HUES64 (cell line): ENCODE data around the gene EWSR1.

Experiments used
- H3K27ac ChIP-seq: 2 replicates; pipeline ENCODE4 v1.7.0; 2013; ENCODE audit warnings: low read depth, low read length, inconsistent platforms
- H3K27me3 ChIP-seq: 2 replicates; pipeline ENCODE4 v1.6.1; 2013; ENCODE audit warnings: mild to moderate bottlenecking, low read length; ENCODE audit not compliant: insufficient read depth
- H3K36me3 ChIP-seq: 2 replicates; pipeline ENCODE4 v1.6.1; 2013; ENCODE audit warnings: mild to moderate bottlenecking, low read length; ENCODE audit not compliant: insufficient read depth
- H3K4me1 ChIP-seq: 2 replicates; pipeline ENCODE4 v1.6.1; 2013; ENCODE audit warnings: mild to moderate bottlenecking, low read length, moderate library complexity; ENCODE audit not compliant: insufficient read depth
- H3K4me3 ChIP-seq: 2 replicates; pipeline ENCODE4 v1.5.1; 2013; ENCODE audit warnings: mild to moderate bottlenecking, low read length, moderate library complexity
- H3K9ac ChIP-seq: 2 replicates; pipeline ENCODE4 v1.6.1; 2013; ENCODE audit warnings: mild to moderate bottlenecking, low read depth, low read length
- H3K9me3 ChIP-seq: 2 replicates; pipeline ENCODE4 v1.6.1; 2013; ENCODE audit warnings: low read depth, low read length; ENCODE audit not compliant: insufficient read depth
- WGBS: fragments of 150-250, 120-280 bp; methylation state at CpG from one replicate; pipeline ENCODE4 v1.1.7; 2013; ENCODE audit warnings: missing lambda C conversion rate; 5-methylcytosine and 5-hydroxymethylcytosine counted together

Gene EWSR1

DNA sequence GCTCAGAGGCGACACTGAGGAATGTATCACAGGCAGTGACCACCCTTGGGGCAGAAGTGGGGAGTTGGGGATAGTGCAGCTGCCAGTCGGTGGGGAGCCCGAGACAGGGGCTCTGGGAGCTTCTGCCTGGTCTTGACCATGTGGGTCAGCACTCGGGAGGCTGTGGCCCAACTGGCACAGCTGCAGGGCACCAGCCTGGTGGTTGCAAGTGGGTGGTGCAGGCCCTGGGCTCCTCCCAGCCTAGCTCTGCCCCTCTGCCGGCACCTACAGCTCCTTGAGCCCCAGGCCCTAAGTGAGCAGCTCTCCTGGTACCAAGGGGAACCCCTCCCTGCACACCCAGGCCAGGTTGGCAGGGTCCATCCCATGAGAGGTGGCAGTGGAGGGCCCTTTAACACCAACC, 60.0 kb downstream of the EWSR1 start:
- H3K27ac ChIP-seq = no peak overlapping the region
- H3K4me3 ChIP-seq = no peak overlapping the region
- 96% methylated on average over 5 of the region's 5 CpGs for WGBS
- peaks cover 5% of the 10 kb centered on the region; the same call in 1 of the 2 replicates for H3K4me1 ChIP-seq
- H3K9ac ChIP-seq = no peak overlapping the region
- peaks cover 39% of the 10 kb centered on the region for H3K36me3 ChIP-seq
- no peaks in the 10 kb centered on the region for H3K9me3 ChIP-seq
- no peaks in the 10 kb centered on the region for H3K27me3 ChIP-seq

DNA sequence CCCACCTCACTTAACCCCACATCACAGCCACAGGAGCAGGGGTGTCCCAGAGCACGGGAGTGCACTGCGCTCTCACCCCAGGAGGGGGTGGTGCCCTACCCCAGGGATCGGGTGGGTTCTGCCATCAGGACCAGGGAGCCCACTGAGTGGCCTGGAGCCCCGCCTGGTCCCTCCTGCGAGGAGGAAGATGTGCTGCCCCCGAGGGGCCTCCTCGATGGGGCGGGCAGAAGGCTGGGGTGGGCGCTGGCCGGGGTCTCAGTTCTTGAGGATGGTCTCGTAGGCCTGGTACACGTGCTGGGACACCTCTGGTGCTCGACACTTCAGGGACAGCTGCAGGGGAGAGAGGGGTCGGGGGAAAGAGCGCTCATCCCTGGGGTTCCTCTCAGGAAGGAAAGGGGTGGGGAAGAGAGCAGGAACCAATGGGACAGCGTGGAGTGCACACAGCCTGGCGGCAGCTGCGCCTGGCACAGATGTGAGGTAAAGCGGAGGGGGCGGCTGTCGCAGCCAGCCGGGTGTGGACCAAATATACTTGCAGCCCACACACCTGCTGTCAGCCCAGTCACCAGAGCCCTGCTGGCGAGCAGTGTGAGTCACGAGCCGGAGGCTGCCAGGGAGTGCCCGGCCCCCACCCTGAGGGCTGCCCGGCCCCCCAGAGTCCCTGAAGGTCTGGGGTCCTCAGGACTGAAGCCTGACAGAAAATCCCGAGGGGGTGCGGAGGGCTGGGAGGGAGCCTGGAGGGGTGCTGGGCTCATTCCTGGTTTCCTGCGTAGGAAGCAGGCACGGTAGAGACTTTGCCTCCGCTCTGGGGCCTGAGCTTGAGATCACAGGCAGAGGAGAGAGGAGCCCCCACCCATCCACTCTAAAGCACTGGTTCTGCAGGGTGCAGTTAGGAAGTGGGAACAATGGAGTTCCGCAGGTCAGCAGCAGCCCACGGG, 60.8 kb downstream of the EWSR1 start:
- Histone ChIP-seq H3K27me3 (no peaks in the 10 kb centered on the region), H3K9me3 (no peaks in the 10 kb centered on the region), H3K36me3 (peaks cover 39% of the 10 kb centered on the region), H3K9ac (no peak overlapping the region), H3K4me1 (peaks cover 5% of the 10 kb centered on the region; the same call in 1 of the 2 replicates), H3K4me3 (no peak overlapping the region), H3K27ac (no peak overlapping the region)
- WGBS = 95% methylated on average over 34 of the region's 34 CpGs

DNA sequence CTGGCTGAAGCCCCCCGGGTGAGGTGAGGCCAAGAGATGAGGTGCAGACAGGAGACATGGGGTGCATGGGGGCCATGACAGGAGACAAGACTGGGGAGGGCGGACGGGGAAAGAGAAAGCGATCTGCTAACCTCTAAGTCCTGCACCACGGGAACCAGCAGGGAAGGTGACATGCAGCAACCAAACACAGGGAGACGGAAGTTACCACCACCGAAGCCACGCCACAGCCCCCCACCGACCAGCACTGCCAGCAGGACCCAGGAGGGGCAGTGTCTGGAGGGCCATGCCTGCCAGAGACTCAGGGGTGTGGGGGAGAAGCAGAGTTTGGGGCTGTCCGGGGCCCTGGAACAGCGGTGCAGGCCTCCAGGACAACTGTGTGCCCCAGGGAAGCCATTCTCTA, 61.5 kb downstream of the EWSR1 start:
- H3K4me1 ChIP-seq = peaks cover 5% of the 10 kb centered on the region; the same call in 1 of the 2 replicates
- no peak overlapping the region for H3K9ac ChIP-seq
- 94% methylated on average over 11 of the region's 11 CpGs for WGBS
- no peak overlapping the region for H3K27ac ChIP-seq
- no peaks in the 10 kb centered on the region for H3K9me3 ChIP-seq
- no peaks in the 10 kb centered on the region for H3K27me3 ChIP-seq
- peaks cover 43% of the 10 kb centered on the region for H3K36me3 ChIP-seq
- H3K4me3 ChIP-seq = no peak overlapping the region

DNA sequence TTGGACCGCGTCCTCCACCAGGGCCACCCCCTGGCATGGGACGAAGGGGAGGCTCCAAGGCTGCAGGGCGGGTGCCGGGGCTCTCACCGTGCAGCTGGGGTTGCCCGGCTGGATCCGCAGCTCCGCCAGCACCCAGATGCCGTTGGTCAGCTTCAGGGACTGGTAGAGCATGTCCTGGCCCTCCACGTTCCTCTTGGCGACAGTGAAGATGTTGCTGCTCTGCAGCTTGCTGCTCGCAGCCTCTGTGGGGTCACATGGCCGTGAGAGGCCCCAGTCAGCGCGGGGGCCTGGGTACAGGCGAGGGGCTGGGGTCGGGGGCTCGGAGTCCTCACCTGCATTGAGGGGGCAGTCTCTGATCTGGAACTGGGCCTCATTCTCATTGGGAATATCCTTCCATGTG, 62.2 kb downstream of the EWSR1 start:
- Histone ChIP-seq H3K4me1 (peaks cover 5% of the 10 kb centered on the region; the same call in 1 of the 2 replicates), H3K9me3 (no peaks in the 10 kb centered on the region), H3K9ac (no peak overlapping the region; the same call in 1 of the 2 replicates), H3K27ac (no peak overlapping the region), H3K36me3 (peaks cover 49% of the 10 kb centered on the region), H3K4me3 (no peak overlapping the region), H3K27me3 (no peaks in the 10 kb centered on the region)
- WGBS = 95% methylated on average over 19 of the region's 19 CpGs

DNA sequence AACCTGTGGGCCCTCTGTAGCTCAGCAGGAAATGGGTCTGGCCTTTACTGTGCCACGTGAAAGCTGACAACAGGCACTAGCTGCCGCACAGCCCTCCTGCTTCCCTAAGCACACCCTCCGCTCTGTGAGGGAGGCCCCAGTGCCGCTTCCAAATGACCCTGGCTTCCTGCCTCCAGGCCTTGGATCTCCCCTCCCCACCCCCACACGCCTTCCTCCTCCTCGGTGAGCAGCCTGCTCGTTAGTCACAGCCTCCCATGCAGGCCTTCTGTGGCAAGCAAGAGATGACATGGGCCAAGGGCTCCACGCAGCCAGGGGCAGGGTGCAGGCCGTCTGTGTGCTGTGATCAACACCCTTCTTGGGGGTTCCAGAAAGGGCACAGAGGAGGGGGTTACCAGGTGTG, 62.7 kb downstream of the EWSR1 start:
- WGBS = 65% methylated on average over 9 of the region's 9 CpGs
- H3K36me3 ChIP-seq = peaks cover 51% of the 10 kb centered on the region
- no peak overlapping the region for H3K9ac ChIP-seq
- peaks cover 5% of the 10 kb centered on the region; the same call in 1 of the 2 replicates for H3K4me1 ChIP-seq
- H3K27ac ChIP-seq = no peak overlapping the region
- no peaks in the 10 kb centered on the region for H3K27me3 ChIP-seq
- H3K4me3 ChIP-seq = no peak overlapping the region
- no peaks in the 10 kb centered on the region for H3K9me3 ChIP-seq

DNA sequence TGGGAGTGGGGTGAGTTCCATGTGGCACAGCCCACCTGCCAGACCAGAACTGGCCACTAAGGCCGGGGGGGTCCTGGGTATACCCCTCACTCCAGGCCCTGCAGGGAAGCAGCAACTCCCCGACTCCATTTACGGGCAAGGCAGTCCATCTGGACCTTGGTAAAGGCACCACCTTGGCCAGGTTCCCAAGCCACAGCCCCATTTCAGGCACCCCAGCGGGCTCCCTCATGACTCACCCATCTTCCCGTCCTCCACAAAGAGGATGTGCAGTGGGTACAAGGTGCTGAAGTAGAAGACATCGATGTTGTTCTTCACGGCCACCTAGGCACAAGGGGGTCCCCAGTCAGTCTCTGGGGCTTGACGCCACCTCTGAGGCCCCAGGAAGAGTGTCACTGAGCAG, 63.1 kb downstream of the EWSR1 start:
- Histone ChIP-seq H3K36me3 (peaks cover 54% of the 10 kb centered on the region), H3K9ac (no peak overlapping the region), H3K27me3 (no peaks in the 10 kb centered on the region), H3K9me3 (no peaks in the 10 kb centered on the region), H3K27ac (no peak overlapping the region), H3K4me3 (no peak overlapping the region), H3K4me1 (peaks cover 5% of the 10 kb centered on the region; the same call in 1 of the 2 replicates)
- WGBS = 95% methylated on average over 8 of the region's 8 CpGs

DNA sequence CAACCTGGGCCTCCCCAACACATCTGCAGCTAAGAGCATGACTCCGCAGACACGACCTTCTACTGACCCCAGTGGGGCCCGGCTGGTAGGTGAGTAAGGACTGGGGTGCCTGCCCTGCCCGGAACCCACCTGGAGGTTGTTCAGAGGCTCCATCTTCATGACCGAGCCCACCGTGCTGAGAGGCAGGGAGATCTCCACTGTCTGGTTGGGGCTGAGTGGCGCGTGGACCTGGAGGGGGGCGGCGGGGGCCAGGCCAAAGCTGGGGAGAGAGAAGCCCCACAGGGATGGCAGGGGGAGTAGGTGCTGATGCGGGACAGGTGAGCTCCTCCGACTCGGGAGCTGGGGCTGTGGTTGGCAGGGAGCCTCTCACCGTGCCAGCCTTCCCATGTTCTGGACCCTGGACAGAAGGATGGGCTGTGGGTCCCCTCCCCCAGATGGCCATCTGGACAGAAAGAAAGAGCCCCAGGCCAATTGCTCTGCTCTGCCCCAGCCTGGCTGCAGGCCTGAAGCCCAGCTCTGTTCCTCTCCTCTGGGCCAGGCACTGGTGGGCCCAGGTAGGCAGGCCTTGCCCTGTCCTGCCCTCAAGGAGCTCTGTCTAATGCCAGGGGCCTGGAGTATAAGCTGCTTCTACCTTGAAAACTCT, 63.7 kb downstream of the EWSR1 start:
- Histone ChIP-seq H3K36me3 (peaks cover 58% of the 10 kb centered on the region), H3K4me3 (no peak overlapping the region), H3K9ac (no peak overlapping the region; the same call in 1 of the 2 replicates)

DNA sequence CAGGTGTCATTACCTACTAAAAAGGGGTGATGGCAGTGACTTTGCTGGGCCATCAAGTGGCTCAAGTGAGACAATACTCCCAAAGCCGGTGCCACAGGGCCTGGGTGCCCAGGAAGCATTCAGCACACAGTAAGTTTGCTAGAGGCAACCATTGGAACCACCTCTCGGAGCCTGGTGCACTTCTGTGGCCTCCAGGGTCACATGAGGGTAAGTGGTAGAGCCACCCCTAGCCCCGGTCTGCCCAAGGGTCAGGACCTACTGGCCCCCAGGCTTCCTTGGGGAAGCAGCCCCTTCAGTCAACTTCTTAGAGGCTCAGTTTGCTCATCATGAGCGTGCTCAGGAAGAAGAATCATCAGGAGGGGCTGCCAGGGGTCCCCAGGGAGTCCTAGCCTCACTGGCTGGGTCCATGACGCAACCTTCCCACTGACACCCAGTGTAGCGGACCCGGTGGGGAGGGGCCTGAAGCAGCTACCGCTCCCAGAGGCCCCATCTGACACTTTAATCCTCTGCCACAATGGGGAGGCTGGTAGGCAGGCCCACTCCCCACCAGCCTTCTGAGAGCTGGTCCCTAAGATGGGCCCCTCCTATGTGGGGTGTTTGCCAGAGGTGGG, 64.9 kb downstream of the EWSR1 start:
- H3K4me1 ChIP-seq = peaks cover 5% of the 10 kb centered on the region; the same call in 1 of the 2 replicates
- WGBS = 92% methylated on average over 8 of the region's 8 CpGs
- no peak overlapping the region for H3K27ac ChIP-seq
- no peak overlapping the region for H3K4me3 ChIP-seq
- peaks cover 64% of the 10 kb centered on the region for H3K36me3 ChIP-seq
- H3K9me3 ChIP-seq = no peaks in the 10 kb centered on the region
- H3K27me3 ChIP-seq = no peaks in the 10 kb centered on the region
- H3K9ac ChIP-seq = no peak overlapping the region

More for the DNA sequence above, 63.7 kb downstream of the EWSR1 start:
- 88% methylated on average over 14 of the region's 14 CpGs for WGBS
- Histone ChIP-seq H3K4me1 (peaks cover 5% of the 10 kb centered on the region; the same call in 1 of the 2 replicates), H3K9me3 (no peaks in the 10 kb centered on the region), H3K27me3 (no peaks in the 10 kb centered on the region), H3K27ac (no peak overlapping the region)

DNA sequence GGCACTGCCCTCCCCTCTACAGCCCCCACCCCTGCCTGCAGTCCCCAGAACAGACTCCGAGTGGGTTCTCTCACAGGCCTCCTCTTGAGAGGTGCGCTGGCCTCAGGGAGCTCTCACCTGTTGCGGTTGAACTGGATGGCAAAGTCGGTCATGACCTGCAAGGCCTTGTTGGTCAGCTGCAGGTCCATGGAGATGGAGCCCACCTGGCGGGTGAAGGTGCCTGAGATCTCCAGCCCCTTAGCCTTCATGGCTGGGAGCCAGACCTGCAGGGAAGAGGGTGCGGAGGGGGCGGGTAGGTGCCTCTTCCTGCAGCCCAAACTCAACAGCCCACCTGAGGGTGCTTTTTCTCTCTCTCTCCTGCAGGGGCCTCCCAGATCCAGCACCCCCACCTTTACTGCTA, 66.1 kb downstream of the EWSR1 start:
- peaks cover 5% of the 10 kb centered on the region; the same call in 1 of the 2 replicates for H3K4me1 ChIP-seq
- H3K27ac ChIP-seq = no peak overlapping the region
- H3K9ac ChIP-seq = no peak overlapping the region
- WGBS = 98% methylated on average over 7 of the region's 7 CpGs
- no peaks in the 10 kb centered on the region for H3K9me3 ChIP-seq
- no peak overlapping the region for H3K4me3 ChIP-seq
- H3K27me3 ChIP-seq = no peaks in the 10 kb centered on the region
- peaks cover 67% of the 10 kb centered on the region for H3K36me3 ChIP-seq

DNA sequence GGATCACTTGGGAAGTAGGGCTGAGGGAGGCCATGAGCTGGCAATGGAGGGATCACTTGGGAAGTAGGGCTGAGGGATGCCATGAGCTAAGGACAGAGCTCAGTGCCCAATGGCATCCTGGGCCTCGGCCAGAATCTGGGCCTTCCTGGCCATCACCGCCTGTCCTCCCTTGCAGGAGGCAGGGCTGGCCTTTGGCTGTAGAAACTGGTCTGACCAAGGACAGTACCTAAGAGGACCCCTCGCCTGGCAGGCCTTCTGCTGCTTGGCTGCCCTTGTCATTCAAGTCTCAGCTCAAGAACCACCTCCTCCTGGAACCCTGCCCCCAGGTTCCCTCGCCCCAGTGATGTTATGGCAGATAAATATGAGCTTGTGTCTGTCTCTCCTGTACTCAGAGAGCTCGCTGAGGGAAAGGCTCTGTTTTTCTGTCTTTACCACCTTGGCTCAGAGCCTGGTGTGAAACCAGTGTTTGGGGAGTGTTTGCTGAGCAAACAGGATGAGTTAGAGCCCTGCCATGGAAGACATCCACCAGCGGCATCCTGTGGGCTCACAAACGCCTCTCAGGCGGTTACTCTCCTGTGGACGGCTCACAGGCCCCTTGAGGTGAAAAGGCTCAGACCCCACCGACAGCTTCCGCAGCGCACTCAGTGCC, 66.8 kb downstream of the EWSR1 start:
- Histone ChIP-seq H3K27me3 (no peaks in the 10 kb centered on the region), H3K36me3 (peaks cover 67% of the 10 kb centered on the region), H3K9ac (no peak overlapping the region), H3K9me3 (no peaks in the 10 kb centered on the region), H3K27ac (no peak overlapping the region), H3K4me1 (peaks cover 5% of the 10 kb centered on the region; the same call in 1 of the 2 replicates), H3K4me3 (no peak overlapping the region)
- 92% methylated on average over 12 of the region's 12 CpGs for WGBS
